ENCODE measurements around the gene ANO2. TPM values are rescaled to one million over a fixed set of nuclear protein-coding genes. Genes with fewer than 3 reads are reported as not detected.

ANO2 gene
- polyA plus RNA-seq, 4 donors: 0.31 to 6.2 TPM; not detected in 2

DNA sequence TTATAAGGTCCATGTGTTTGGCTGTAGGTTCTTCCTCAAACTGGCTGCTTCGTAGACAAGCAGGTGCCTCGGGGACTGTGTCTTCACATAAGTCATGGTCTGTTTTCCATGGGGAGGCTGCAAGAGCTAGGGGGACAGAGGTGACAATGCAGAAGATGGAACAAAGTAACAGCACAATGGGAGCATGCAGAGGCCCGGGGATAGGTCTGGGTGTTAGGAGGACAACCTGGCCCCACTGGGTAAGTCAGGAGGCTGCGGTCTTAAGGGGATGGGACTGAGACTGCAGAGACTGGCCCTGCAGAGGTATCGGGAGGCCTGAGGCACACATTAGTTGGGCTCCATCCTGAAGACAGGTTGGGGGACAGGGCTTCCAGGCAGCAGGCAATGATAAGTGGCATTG lies 424.2 kb downstream of the ANO2 start:
- no peak for DNase-seq
- Histone ChIP-seq H3K27ac (ENCODE audit: low read depth in 1 of 3, low read length in 2 of 3) (no peak overlapping the region), H3K9me3 (ENCODE audit: control insufficient read depth in 2 of 2, insufficient read depth in 1 of 2, low read depth in 1 of 2, low read length in 1 of 2) (no peaks in the 10 kb centered on the region), H3K36me3 (ENCODE audit: control insufficient read depth in 3 of 3, insufficient read depth in 2 of 3, low read depth in 1 of 3, low read length in 3 of 3) (no peaks in the 10 kb centered on the region), H3K27me3 (ENCODE audit: control insufficient read depth in 3 of 3, insufficient read depth in 3 of 3, low read length in 3 of 3) (no peaks in the 10 kb centered on the region), H3K4me3 (ENCODE audit: low read depth in 1 of 3, low read length in 3 of 3) (no peak overlapping the region), H3K4me1 (ENCODE audit: control insufficient read depth in 3 of 3, insufficient read depth in 2 of 3, low read depth in 1 of 3, low read length in 2 of 3) (no peaks in the 10 kb centered on the region)
- 93 to 94% (median 94%) methylated on average over 5 of the region's 5 CpGs for WGBS, 3 donors
- FAIRE-seq: no peak

DNA sequence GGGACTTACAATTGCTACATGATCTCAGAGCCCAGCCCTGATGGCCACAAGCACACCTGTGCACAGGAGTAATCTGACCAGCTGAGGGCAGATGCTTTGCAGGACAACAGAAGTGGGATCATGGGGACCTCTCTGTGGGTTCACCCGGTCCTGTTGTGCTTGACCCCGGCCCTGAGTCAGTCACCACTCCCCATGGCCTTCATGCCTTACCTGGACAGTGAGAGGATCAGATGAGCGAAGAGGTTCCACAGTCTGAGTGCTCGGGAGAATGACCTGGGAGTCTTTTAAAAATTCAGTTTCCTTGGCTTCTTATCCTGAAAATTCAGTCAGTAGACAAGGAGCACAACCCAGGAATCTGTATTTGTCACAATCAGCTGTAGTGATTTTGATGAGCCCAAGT lies 425.0 kb downstream of the ANO2 start:
- Histone ChIP-seq H3K4me3 (ENCODE audit: low read depth in 1 of 3, low read length in 3 of 3) (no peak overlapping the region), H3K27me3 (ENCODE audit: control insufficient read depth in 3 of 3, insufficient read depth in 3 of 3, low read length in 3 of 3) (no peaks in the 10 kb centered on the region), H3K4me1 (ENCODE audit: control insufficient read depth in 3 of 3, insufficient read depth in 2 of 3, low read depth in 1 of 3, low read length in 2 of 3) (no peaks in the 10 kb centered on the region), H3K27ac (ENCODE audit: low read depth in 1 of 3, low read length in 2 of 3) (no peak overlapping the region), H3K36me3 (ENCODE audit: control insufficient read depth in 3 of 3, insufficient read depth in 2 of 3, low read depth in 1 of 3, low read length in 3 of 3) (no peaks in the 10 kb centered on the region), H3K9me3 (ENCODE audit: control insufficient read depth in 2 of 2, insufficient read depth in 1 of 2, low read depth in 1 of 2, low read length in 1 of 2) (no peaks in the 10 kb centered on the region)
- DNase-seq (no peak), FAIRE-seq (no peak)
- 79 to 89% (median 87%) methylated on average over 4 of the region's 4 CpGs for WGBS, 3 donors

DNA sequence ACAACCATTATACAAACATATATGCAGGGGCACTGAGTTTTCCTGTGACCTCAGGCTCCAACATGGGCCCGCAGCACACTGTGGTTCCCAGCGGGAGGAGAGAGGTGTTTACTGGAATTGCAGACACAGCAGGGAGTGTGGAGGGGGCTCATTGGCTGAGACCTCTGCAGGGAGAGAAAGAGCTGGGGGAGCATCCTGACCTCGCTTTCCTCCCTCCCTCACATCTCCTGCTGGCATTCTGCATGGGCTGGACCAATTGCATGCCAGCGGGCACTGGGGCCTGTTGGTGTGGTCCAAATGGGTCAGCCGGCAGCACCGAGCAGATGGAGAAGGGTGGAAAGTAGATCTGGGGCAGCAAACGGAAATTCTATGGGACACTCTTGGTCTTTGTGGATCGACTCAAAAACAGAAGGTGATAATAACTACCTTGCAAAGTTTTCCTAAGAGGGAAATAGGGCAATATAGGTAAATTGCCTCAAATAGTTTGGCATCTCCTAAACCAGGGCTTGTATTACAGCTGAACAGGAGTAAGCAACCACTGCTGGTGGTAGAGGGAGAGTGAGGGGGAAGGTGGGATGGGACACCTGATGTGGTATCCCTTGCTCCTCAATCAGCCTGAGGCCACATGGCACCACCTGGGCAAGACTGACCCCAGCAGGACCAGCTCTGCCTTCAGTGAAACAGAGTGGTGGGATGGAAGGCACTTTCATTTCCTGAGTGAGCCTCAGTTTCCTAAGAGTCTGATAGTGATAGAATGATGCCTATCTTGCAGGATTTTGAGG lies 426.3 kb downstream of the ANO2 start:
- H3K27ac ChIP-seq (ENCODE audit: low read depth in 1 of 3, low read length in 2 of 3): no peak overlapping the region
- FAIRE-seq (no peak), DNase-seq (no peak)
- H3K4me3 ChIP-seq (ENCODE audit: low read depth in 1 of 3, low read length in 3 of 3): no peak overlapping the region
- no peaks in the 10 kb centered on the region for H3K4me1 ChIP-seq (ENCODE audit: control insufficient read depth in 3 of 3, insufficient read depth in 2 of 3, low read depth in 1 of 3, low read length in 2 of 3)
- no peaks in the 10 kb centered on the region for H3K9me3 ChIP-seq (ENCODE audit: control insufficient read depth in 2 of 2, insufficient read depth in 1 of 2, low read depth in 1 of 2, low read length in 1 of 2)
- no peaks in the 10 kb centered on the region for H3K36me3 ChIP-seq (ENCODE audit: control insufficient read depth in 3 of 3, insufficient read depth in 2 of 3, low read depth in 1 of 3, low read length in 3 of 3)
- 88 to 94% (median 90%) methylated on average over 8 of the region's 8 CpGs for WGBS, 3 donors
- H3K27me3 ChIP-seq (ENCODE audit: control insufficient read depth in 3 of 3, insufficient read depth in 3 of 3, low read length in 3 of 3): no peaks in the 10 kb centered on the region

DNA sequence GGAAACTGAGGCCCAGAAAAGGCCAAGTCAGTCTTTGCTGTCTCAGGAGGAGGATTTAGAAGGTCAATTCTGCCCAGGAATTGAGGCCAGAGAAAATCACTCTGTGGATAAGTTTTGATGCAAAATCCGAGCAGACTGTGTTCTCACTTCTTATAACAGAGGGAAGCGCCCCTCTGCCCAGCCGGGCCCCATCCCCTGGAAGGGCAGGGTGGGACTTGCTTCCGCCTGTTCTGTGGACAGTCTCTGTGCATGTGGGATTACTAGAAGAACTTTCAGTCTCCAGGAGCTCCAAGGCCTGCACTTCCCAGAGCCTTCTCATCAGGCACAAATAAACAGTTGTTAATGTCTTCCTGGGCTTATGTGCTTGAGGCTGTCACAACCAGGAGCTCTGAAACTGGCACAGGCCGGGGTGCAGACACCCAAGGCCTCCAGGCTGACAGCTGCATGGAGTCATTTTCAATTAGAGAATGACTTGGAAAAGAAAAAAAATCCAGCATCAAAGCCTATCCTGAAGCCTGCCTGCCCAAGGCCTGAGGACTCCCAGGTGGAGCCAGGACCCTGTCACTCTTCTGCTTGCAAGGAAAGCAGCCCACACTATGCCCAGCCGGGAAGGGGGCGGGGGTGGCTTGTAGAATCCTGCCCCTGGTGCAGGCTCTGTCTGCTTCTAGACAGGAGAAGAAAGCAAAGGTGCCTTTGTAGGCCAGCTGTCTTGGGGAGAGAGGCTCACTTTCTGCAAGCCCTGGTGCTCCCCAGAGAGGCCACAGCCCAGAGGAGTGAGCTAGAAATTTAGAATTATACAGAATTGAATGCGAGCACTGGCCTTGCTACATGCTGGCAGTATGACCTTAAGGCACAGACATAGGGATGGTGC lies 428.5 kb downstream of the ANO2 start:
- Histone ChIP-seq H3K9me3 (ENCODE audit: control insufficient read depth in 2 of 2, insufficient read depth in 1 of 2, low read depth in 1 of 2, low read length in 1 of 2) (no peaks in the 10 kb centered on the region), H3K4me3 (ENCODE audit: low read depth in 1 of 3, low read length in 3 of 3) (no peak overlapping the region), H3K36me3 (ENCODE audit: control insufficient read depth in 3 of 3, insufficient read depth in 2 of 3, low read depth in 1 of 3, low read length in 3 of 3) (no peaks in the 10 kb centered on the region), H3K4me1 (ENCODE audit: control insufficient read depth in 3 of 3, insufficient read depth in 2 of 3, low read depth in 1 of 3, low read length in 2 of 3) (no peaks in the 10 kb centered on the region), H3K27me3 (ENCODE audit: control insufficient read depth in 3 of 3, insufficient read depth in 3 of 3, low read length in 3 of 3) (no peaks in the 10 kb centered on the region), H3K27ac (ENCODE audit: low read depth in 1 of 3, low read length in 2 of 3) (no peak overlapping the region)
- 82 to 89% (median 84%) methylated on average over 8 of the region's 8 CpGs for WGBS, 3 donors
- no peak for DNase-seq
- FAIRE-seq: no peak

DNA sequence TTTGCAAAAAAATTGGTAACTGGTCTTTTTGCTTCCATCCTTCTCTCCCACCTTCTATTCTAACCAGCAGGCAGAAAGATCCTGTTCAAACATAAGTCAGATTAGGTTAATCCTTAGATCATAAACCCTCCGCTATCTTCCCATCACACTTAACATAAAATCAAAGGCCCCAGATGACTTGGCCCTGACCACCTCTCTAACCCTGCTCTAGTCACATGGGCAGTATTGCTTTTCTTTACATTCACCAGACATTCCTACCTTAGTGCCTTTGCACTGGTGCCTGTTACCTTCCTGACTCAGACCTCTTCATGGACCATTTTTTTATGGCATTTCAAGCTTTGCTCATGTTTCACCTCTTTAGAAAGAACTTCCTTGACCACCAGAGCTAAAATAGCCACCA lies 429.6 kb downstream of the ANO2 start:
- 65 to 88% (median 79%) methylated on average over 1 of the region's 1 CpG for WGBS, 3 donors
- no peaks in the 10 kb centered on the region for H3K27me3 ChIP-seq (ENCODE audit: control insufficient read depth in 3 of 3, insufficient read depth in 3 of 3, low read length in 3 of 3)
- no peak overlapping the region for H3K4me3 ChIP-seq (ENCODE audit: low read depth in 1 of 3, low read length in 3 of 3)
- H3K27ac ChIP-seq (ENCODE audit: low read depth in 1 of 3, low read length in 2 of 3): no peak overlapping the region
- H3K4me1 ChIP-seq (ENCODE audit: control insufficient read depth in 3 of 3, insufficient read depth in 2 of 3, low read depth in 1 of 3, low read length in 2 of 3): no peaks in the 10 kb centered on the region
- no peaks in the 10 kb centered on the region for H3K36me3 ChIP-seq (ENCODE audit: control insufficient read depth in 3 of 3, insufficient read depth in 2 of 3, low read depth in 1 of 3, low read length in 3 of 3)
- FAIRE-seq: no peak
- DNase-seq: no peak
- no peaks in the 10 kb centered on the region for H3K9me3 ChIP-seq (ENCODE audit: control insufficient read depth in 2 of 2, insufficient read depth in 1 of 2, low read depth in 1 of 2, low read length in 1 of 2)

DNA sequence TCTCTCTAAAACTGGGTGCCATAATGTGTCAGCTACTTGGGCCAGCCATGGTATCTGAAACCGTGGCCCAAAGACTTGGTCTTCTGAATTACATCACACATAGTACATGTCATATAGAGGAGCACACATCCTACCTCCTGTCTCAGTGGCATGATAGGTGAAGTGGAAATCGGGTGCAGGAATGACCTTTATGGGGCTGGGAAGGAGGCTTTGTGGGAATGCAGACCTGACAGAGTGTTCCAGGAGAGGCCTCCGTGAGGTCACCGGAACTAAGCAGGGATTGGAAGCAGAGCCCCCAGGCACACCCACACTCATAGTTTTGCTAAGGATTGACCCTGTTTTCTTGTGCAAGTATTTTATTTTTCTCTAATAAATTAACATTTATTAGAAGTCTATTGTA lies 430.5 kb downstream of the ANO2 start:
- DNase-seq: no peak
- no peak overlapping the region for H3K4me3 ChIP-seq (ENCODE audit: low read depth in 1 of 3, low read length in 3 of 3)
- no peaks in the 10 kb centered on the region for H3K4me1 ChIP-seq (ENCODE audit: control insufficient read depth in 3 of 3, insufficient read depth in 2 of 3, low read depth in 1 of 3, low read length in 2 of 3)
- WGBS, 3 donors: 78 to 94% (median 94%) methylated on average over 4 of the region's 4 CpGs
- no peaks in the 10 kb centered on the region for H3K9me3 ChIP-seq (ENCODE audit: control insufficient read depth in 2 of 2, insufficient read depth in 1 of 2, low read depth in 1 of 2, low read length in 1 of 2)
- FAIRE-seq: no peak
- H3K36me3 ChIP-seq (ENCODE audit: control insufficient read depth in 3 of 3, insufficient read depth in 2 of 3, low read depth in 1 of 3, low read length in 3 of 3): no peaks in the 10 kb centered on the region
- H3K27ac ChIP-seq (ENCODE audit: low read depth in 1 of 3, low read length in 2 of 3): no peak overlapping the region
- no peaks in the 10 kb centered on the region for H3K27me3 ChIP-seq (ENCODE audit: control insufficient read depth in 3 of 3, insufficient read depth in 3 of 3, low read length in 3 of 3)

DNA sequence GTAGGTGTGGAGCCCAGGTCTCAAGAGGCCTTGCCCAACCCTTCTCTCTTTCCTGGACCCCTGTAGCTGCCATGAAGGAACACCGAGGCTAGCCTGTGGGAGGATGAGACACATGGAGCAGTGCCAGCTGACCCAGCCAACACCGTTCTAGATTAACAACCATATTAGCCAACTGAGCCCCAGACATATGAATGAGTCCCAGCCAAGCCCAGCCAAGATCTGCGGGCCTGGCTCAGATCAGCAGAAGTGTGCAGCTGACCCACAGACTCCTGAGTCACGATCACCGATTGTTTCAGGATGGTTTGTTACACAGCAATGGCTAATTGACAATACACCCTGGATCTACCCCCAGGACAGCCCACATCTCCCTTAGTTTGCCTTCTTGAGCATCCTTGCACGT lies 431.0 kb downstream of the ANO2 start:
- DNase-seq (no peak), FAIRE-seq (no peak)
- Histone ChIP-seq H3K27ac (ENCODE audit: low read depth in 1 of 3, low read length in 2 of 3) (no peak overlapping the region), H3K36me3 (ENCODE audit: control insufficient read depth in 3 of 3, insufficient read depth in 2 of 3, low read depth in 1 of 3, low read length in 3 of 3) (no peaks in the 10 kb centered on the region), H3K9me3 (ENCODE audit: control insufficient read depth in 2 of 2, insufficient read depth in 1 of 2, low read depth in 1 of 2, low read length in 1 of 2) (no peaks in the 10 kb centered on the region), H3K4me1 (ENCODE audit: control insufficient read depth in 3 of 3, insufficient read depth in 2 of 3, low read depth in 1 of 3, low read length in 2 of 3) (no peaks in the 10 kb centered on the region), H3K27me3 (ENCODE audit: control insufficient read depth in 3 of 3, insufficient read depth in 3 of 3, low read length in 3 of 3) (no peaks in the 10 kb centered on the region), H3K4me3 (ENCODE audit: low read depth in 1 of 3, low read length in 3 of 3) (no peak overlapping the region)
- WGBS, 3 donors: 80 to 98% (median 89%) methylated on average over 6 of the region's 6 CpGs

DNA sequence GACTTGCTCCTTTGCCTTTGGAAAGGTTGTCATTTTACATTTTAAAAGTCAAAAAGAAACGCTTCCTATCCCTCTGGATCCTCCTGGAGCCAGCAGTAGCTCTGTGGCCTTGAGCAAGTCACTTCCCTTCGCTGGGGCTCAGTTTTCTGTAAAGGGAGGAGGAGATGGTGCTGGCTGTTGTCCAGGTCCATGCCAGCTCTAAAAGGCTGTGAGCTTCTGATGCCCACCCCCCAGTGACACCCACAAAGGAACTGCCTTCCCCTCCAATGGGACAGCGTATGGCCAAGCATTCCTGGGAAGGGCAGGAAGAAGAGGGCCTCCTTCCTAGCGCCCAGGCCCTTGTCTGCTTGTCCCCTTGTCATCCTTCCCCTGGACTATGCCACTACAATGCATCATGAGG lies 431.7 kb downstream of the ANO2 start:
- Histone ChIP-seq H3K27me3 (ENCODE audit: control insufficient read depth in 3 of 3, insufficient read depth in 3 of 3, low read length in 3 of 3) (no peaks in the 10 kb centered on the region), H3K9me3 (ENCODE audit: control insufficient read depth in 2 of 2, insufficient read depth in 1 of 2, low read depth in 1 of 2, low read length in 1 of 2) (no peaks in the 10 kb centered on the region), H3K36me3 (ENCODE audit: control insufficient read depth in 3 of 3, insufficient read depth in 2 of 3, low read depth in 1 of 3, low read length in 3 of 3) (no peaks in the 10 kb centered on the region), H3K4me3 (ENCODE audit: low read depth in 1 of 3, low read length in 3 of 3) (no peak overlapping the region), H3K4me1 (ENCODE audit: control insufficient read depth in 3 of 3, insufficient read depth in 2 of 3, low read depth in 1 of 3, low read length in 2 of 3) (no peaks in the 10 kb centered on the region), H3K27ac (ENCODE audit: low read depth in 1 of 3, low read length in 2 of 3) (no peak overlapping the region)
- DNase-seq (no peak), FAIRE-seq (no peak)
- WGBS, 3 donors: 84 to 91% (median 89%) methylated on average over 4 of the region's 4 CpGs

All from small intestine (tissue), 7 donors.